BJ (cell line): Measurements from ENCODE around the gene IL1A. TPM values are rescaled to one million over a fixed set of nuclear protein-coding genes. Genes with fewer than 3 reads are reported as not detected.
"Not testable (repeated sequence)": the region's sequence is repeated elsewhere in the genome, so short reads cannot be mapped to it uniquely, and the experiment has no call there.

Experiments
- CTCF ChIA-PET: fragments of 350-600 bp; formaldehyde crosslinking; extraction: SDS; loops from one replicate; lab custom pipeline; 2021; ENCODE audit warnings: antibody characterized with exemption, inconsistent platforms; lab: Yijun Ruan, JAX
- POLR2A ChIA-PET: fragments of 300-600 bp; sonication (Branson Sonifier 250); formaldehyde crosslinking; extraction: SDS; loops from one replicate; lab custom pipeline; 2021; ENCODE audit warnings: antibody characterized with exemption; lab: Charles Lee
- DNase-seq: peaks from one replicate; pipeline ENCODE4 v3.0.0-alpha.2; 2011; ENCODE audit warnings: low read depth
- H3K27me3 ChIP-seq: 2 replicates; pipeline ENCODE4 v1.6.0; 2011; ENCODE audit warnings: low read length; ENCODE audit not compliant: control insufficient read depth, insufficient read depth
- H3K36me3 ChIP-seq: 2 replicates; pipeline ENCODE4 v1.5.1; 2011; ENCODE audit warnings: low read length; ENCODE audit not compliant: control insufficient read depth, insufficient read depth
- H3K4me3 ChIP-seq: 2 replicates; pipeline ENCODE4 v1.5.1; 2011; ENCODE audit warnings: low read depth, mild to moderate bottlenecking, control low read depth, low read length
- CTCF ChIP-seq: IDR thresholded peaks from 2 replicates; pipeline ENCODE4 v1.5.1; 2011; ENCODE audit warnings: low read depth, mild to moderate bottlenecking, control low read depth, inconsistent platforms, low read length, moderate library complexity; ENCODE audit not compliant: insufficient read depth
- polyA minus RNA-seq: library from RNA; depleted of rRNA, polyadenylated mRNA; stranded (reverse); fragments of >200 nt; gene quantifications from 2 replicates; pipeline ENCODE4 v1.2.3, GENCODE V29; 2011; rRNA and poly(A)+ RNA removed
- polyA plus RNA-seq: library from polyadenylated mRNA; depleted of rRNA; stranded (reverse); fragments of >200 nt; gene quantifications from 2 replicates; pipeline ENCODE4 v1.2.3, GENCODE V29; 2011; rRNA removed

The IL1A gene, protein sequence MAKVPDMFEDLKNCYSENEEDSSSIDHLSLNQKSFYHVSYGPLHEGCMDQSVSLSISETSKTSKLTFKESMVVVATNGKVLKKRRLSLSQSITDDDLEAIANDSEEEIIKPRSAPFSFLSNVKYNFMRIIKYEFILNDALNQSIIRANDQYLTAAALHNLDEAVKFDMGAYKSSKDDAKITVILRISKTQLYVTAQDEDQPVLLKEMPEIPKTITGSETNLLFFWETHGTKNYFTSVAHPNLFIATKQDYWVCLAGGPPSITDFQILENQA
- polyA plus RNA-seq: 0.11 and 0.17 TPM in 2 replicates
- polyA minus RNA-seq: 0.14 TPM in 1 of 2 replicates, not detected in the other

DNA sequence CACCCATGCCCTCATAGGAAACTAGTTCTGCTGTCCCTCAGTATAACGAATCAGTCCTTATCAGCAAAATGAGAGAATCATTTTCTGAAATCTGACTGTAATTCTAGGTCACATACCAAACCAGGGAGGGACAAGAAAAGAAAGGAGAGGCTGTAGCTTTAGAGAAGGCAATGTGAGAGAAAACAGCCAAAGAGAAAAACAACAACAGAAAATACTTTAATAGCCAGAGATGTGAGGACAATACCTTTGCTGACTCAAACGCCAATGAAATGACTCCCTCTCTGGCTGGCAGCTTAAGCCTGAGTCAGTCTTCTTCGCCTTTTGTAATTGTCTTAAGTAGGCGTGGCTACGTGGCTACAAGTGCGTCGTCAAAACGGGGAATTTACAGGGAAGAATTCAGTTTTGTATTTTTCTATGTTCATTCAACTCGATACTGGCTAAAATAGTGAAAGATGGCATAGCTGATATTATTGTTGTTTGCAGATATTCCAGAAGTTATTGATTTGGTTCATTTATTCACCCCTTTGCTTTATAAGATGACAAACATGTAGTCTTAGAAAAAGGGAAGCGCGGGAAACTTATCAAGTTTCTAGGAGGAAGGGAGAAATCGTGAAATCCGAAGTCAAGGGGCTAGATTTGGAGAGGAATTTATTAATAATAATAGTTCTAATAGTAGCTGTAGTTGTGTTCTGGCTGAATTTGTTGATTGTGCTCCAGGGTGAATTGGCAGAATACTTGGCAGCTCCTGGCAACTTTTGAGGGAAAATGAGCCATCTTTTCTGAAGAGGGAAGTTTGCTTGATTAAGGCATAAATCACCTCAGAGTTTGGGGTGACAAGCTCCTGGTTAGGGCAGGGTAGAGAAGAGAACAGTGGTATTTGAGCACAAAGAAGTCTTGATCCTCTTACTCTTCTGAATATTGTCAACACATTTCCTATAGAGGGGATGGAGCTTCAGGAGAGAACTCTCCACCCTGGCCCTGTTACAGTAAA lies at the start of gene IL1A:
Gene IL1A (minus strand): TSS at position 295 of the 991 bp plus-strand sequence. CDS start 723 bp downstream, outside the sequence.
- CTCF ChIA-PET: interaction anchor here (1.4 to 2.0 kb wide), 2 partner anchors 15 to 157 kb away, joined by 4 to 6 read pairs; no protein-coding TSS in a partner anchor
- H3K4me3 ChIP-seq: no peak within 1 kb of the TSS
- TF ChIP-seq CTCF: no peak

DNA sequence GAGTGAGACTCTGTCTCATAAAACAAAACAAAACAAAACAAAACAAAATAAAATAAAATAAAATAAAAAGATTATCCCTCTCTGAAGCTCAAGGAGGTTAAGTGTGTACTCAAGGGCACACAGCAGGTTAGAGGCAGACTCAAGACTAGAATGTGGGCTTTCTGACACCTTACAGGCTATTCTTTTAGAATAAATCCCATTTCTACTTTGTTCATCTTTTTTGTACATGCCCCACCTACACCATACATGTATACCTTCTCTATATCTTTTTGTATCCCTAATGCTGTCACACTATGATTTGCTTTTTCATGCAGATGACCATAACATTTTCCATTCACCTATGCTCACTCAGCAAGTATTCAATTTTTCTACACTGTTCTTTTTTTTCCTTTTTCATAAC lies 49.7 kb upstream of the IL1A start:
- Histone ChIP-seq H3K4me3 (no peak overlapping the region), H3K36me3 (no peaks in the 10 kb centered on the region), H3K27me3 (no peaks in the 10 kb centered on the region)
- no peak for TF ChIP-seq CTCF
- no peak for DNase-seq
- POLR2A ChIA-PET: no interaction called here
- CTCF ChIA-PET: interaction anchor here (0.6 to 3.0 kb wide), 7 partner anchors 9 to 108 kb away, joined by 3 to 12 read pairs (median 4); no protein-coding TSS in a partner anchor

More for the DNA sequence above, at the start of gene IL1A:
- POLR2A ChIA-PET: no interaction called here
- H3K27me3 ChIP-seq: no peaks in the 10 kb centered on the region
- H3K36me3 ChIP-seq: no peaks in the 10 kb centered on the region
- no peak for DNase-seq

GRCh38 chr2:112833639-112833931 lies 49.3 kb upstream of the IL1A start:
- H3K36me3 ChIP-seq, H3K4me3 ChIP-seq, H3K27me3 ChIP-seq, DNase-seq, POLR2A ChIA-PET: not testable (repeated sequence)
- CTCF ChIA-PET: interaction anchor here (0.8 to 1.8 kb wide), 4 partner anchors 9 to 109 kb away, joined by 3 to 5 read pairs (median 4); no protein-coding TSS in a partner anchor

GRCh38 chr2:112832841-112833638 lies 48.7 kb upstream of the IL1A start:
- ChIA-PET CTCF (interaction anchor here (0.8 to 1.8 kb wide), 4 partner anchors 8 to 109 kb away, joined by 3 to 5 read pairs (median 4); no protein-coding TSS in a partner anchor), POLR2A (no interaction called here)
- Histone ChIP-seq H3K27me3 (no peaks in the 10 kb centered on the region), H3K36me3 (no peaks in the 10 kb centered on the region), H3K4me3 (no peak overlapping the region)
- no peak for TF ChIP-seq CTCF
- DNase-seq: no peak
